Measurements from ENCODE around the gene NFIA.

NFIA gene

DNA sequence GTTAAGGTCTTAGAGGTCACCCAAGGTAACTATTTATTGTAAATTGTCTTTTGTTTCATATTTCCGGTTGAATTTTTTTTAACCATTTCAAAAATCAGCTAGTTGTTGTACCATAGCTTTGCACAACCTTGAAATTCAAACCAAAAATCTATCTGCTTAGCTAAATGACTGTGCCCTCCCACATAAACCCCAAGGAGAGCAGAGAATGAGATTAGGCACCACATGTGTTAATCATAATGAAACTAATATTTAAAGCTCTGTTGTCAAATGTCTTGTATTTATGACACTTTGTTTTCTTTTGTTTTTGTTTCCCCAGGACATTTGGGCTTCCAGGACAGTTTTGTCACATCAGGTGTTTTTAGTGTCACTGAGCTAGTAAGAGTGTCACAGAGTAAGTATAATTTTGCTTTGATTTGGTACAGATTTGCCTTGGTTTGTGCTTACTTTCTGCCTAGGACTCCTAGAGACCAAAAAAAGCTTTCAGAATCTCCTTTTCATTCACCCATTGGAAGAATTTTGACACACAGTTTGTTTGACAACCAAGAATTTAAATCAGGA is 249.9 kb downstream of the NFIA start:
- H3K4me3 ChIP-seq (replicated peaks in 1 of 2; ENCODE audit: low read depth in 2 of 2, low read length in 2 of 2), result no peak overlapping the region
- no peak for DNase-seq (ENCODE audit: low read depth in 2 of 2)
- TF ChIP-seq, protein P1, sequence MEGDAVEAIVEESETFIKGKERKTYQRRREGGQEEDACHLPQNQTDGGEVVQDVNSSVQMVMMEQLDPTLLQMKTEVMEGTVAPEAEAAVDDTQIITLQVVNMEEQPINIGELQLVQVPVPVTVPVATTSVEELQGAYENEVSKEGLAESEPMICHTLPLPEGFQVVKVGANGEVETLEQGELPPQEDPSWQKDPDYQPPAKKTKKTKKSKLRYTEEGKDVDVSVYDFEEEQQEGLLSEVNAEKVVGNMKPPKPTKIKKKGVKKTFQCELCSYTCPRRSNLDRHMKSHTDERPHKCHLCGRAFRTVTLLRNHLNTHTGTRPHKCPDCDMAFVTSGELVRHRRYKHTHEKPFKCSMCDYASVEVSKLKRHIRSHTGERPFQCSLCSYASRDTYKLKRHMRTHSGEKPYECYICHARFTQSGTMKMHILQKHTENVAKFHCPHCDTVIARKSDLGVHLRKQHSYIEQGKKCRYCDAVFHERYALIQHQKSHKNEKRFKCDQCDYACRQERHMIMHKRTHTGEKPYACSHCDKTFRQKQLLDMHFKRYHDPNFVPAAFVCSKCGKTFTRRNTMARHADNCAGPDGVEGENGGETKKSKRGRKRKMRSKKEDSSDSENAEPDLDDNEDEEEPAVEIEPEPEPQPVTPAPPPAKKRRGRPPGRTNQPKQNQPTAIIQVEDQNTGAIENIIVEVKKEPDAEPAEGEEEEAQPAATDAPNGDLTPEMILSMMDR (IDR thresholded peaks at IDR 0.05; ENCODE audit: low read depth, low read length), result no peak

DNA sequence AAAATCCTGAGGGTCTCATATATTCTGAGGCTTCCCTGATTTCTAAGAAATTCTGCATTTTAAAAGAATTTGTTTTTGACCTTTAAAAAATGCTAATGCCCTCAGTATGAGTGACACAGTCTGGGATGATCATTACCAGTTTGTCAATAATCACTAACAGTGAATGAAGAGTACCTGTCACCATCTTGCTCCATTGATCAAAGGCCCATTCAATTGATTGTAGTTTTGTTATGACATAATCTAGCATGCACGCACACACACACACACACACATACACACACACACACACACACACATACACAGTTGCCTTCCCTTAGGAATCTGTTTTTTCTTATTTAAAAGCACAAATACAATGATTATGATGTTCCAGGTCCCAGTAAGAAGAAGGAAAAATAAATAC is 250.4 kb downstream of the NFIA start:
- H3K4me3 ChIP-seq (replicated peaks in 1 of 2; ENCODE audit: low read depth in 2 of 2, low read length in 2 of 2), result no peak overlapping the region
- TF ChIP-seq, protein P1 (IDR thresholded peaks at IDR 0.05; ENCODE audit: low read depth, low read length), result no peak
- DNase-seq (ENCODE audit: low read depth in 2 of 2), result no peak

DNA sequence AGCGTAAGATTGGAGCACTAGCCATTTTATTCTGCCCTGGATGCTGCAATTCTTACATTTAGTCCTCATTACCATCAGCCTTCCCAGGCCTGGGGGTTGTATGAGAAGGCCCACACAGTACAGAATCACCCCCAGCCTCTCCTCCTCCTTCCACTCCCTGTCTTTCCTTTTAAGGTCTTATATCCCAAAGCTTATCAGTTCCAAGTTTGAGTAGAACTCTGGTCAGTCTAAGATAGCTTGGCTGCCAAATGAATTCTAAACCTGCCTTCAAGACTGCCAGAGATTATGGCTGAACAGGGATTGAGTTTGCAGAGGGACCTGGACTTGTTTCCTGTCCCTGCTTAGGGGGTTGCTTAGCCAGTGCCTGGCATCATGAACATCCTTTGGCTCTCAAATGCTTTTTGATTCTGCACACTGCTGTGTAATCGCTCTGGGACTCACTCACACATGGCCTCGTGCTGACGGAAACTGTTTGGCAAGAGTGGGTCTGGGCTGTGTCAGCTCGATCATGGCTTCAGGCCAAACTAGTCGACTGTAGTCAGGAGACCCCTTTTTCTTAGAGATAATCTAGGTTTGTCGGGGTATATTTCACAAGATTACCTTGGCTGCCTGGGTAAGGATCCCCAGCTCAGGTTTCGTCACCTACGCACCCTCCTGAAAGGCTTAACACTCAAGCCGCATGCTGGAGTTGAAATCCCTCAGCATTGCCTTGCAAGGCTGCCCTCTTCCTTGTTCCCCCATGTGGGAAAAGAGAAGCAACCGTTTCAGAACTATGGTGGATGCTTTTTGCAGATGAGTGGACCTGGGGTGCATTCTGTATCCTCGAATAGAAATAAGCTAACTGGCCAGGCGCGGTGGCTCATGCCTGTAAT is 252.6 kb downstream of the NFIA start:
- no peak overlapping the region for H3K4me3 ChIP-seq (replicated peaks in 1 of 2; ENCODE audit: low read depth in 2 of 2, low read length in 2 of 2)
- TF ChIP-seq, protein P1 (IDR thresholded peaks at IDR 0.05; ENCODE audit: low read depth, low read length), result no peak
- DNase-seq (ENCODE audit: low read depth in 2 of 2), result peak; percentile 19 to 84

DNA sequence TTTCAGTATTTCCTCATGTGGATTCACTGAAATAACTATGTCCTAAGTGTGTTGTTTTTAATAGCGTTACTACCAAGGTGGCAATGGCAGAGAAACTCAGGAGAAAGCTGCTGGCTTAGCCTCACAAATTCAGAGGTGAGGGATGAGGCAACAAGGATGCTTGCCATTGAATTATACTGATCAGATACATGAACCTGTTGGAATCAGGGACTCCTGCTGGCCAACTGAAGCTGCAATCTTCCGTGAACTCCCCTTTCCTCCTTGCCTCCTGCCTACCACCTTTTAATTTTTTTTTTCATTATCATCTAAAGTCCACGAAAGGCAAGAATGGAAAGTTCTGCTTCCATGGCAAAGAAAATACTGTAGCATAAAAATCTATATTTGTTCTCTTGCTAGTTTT is 254.7 kb downstream of the NFIA start:
- no peak overlapping the region for H3K4me3 ChIP-seq (replicated peaks in 1 of 2; ENCODE audit: low read depth in 2 of 2, low read length in 2 of 2)
- TF ChIP-seq, protein P1 (IDR thresholded peaks at IDR 0.05; ENCODE audit: low read depth, low read length), result peak; percentile 14
- peak; percentile 23 to 37 for DNase-seq (ENCODE audit: low read depth in 2 of 2)

DNA sequence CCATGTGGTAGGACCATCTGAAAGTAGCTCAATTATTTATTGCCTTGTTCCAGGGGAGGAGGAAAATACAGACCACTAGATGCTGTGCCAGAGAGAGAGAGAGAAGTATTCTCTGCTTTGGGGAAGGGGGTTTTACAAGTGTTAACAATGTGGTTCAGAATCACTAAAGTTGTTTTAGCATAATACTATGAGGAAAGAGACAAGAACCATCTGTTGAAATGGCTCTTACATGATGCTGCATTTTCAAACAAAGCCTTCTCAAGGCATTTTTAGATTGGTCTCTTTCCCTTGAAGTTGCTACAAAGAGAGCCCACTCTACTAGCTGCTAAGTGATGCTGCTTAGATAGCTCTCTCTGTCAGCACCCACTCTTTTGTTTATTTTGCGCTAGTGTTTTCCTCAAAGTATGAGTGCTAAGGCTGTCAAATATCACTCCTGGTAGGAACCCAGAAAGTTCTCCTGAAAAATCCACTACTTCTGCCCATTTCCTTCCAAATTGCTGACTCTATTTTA is 255.1 kb downstream of the NFIA start:
- no peak overlapping the region for H3K4me3 ChIP-seq (replicated peaks in 1 of 2; ENCODE audit: low read depth in 2 of 2, low read length in 2 of 2)
- DNase-seq (ENCODE audit: low read depth in 2 of 2), result peak in 1 of 2 donors; percentile 48
- TF ChIP-seq, protein P1 (IDR thresholded peaks at IDR 0.05; ENCODE audit: low read depth, low read length), result no peak

DNA sequence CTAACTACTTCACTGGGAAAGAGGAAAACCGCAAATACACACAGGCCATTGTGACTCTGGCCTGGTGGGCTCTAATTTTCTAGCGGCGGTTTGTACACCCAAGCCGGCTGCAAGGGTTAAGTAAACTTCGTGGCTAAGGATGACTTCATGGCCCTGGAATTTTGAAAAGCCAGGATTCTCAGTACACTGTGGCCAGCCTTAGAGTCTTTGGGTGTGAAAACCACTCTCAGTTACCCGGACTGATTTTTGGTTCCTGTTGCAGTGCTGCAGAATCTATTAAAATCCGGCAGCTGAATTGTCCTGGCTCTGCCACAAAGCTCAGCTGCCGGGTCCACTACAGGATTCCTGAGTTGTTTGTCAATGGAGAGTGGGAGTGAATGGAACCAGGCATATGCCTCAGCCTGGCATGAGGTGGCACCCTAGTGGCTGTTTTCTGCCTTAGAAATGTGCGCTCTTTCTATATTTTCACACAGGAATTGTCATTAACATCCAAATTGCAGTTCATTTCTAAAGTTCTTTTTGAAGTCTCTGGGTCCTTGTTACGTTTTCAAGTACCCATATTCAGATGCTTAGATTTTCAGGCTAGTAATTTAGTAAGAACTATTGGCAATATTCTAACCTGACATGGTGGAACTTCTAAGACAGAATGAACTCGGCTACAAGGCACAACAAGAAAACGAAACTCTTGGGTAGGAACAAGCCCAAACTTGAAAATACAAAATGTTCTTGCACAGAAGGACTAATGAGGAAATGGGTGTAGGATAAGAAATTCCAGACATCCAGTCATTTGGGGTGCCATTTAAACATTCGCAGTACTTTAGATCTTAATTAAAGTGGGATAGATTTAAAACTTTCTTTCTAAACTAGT is 255.9 kb downstream of the NFIA start:
- peak; percentile 94 to 95 for DNase-seq (ENCODE audit: low read depth in 2 of 2)
- TF ChIP-seq, protein P1 (IDR thresholded peaks at IDR 0.05; ENCODE audit: low read depth, low read length), result peak; percentile 66
- peak overlapping the region in 1 of 2 donors; percentile 9 for H3K4me3 ChIP-seq (replicated peaks in 1 of 2; ENCODE audit: low read depth in 2 of 2, low read length in 2 of 2)
